HCT116 (cell line): ENCODE data around the gene GLRB. TPM values are rescaled to one million over a fixed set of nuclear protein-coding genes. Genes with fewer than 3 reads are reported as not detected.
A peak's percentile ranks its signal among the peaks of the same experiment; 100 is the strongest.
"Not testable (repeated sequence)": the region's sequence is repeated elsewhere in the genome, so short reads cannot be mapped to it uniquely, and the experiment has no call there.

Experiments used
- ATAC-seq: fragments of 200-7000 bp; cut with Tn5 transposase; 2 replicates; pipeline ENCODE4 v1.9.1; 2020; ENCODE audit warnings: mild to moderate bottlenecking, moderate library complexity
- BruUV-seq: library from RNA; stranded (reverse); fragments of 400-500 nt; replicated peaks from 2 replicates; lab custom pipeline; 2021; lab: Mats Ljungman, UMichigan
- CTCF ChIA-PET: fragments of 300-600 bp; sonication (Branson Sonifier 250); formaldehyde crosslinking; loops from one replicate; lab custom pipeline; 2021; ENCODE audit warnings: antibody characterized with exemption; lab: Charles Lee
- POLR2A ChIA-PET: fragments of 300-600, 350-600 bp; sonication (Branson Sonifier 250); formaldehyde crosslinking; loops from one replicate; lab custom pipeline; 2021; ENCODE audit warnings: antibody characterized with exemption; lab: Charles Lee
- RAD21 ChIA-PET, 2 experiments: fragments of 300-600 bp; sonication (Branson Sonifier 250); formaldehyde crosslinking; loops; one replicate each; lab custom pipeline; 2023; ENCODE audit warnings: low total read pairs in 2 of 2; ENCODE audit not compliant: uncharacterized antibody in 2 of 2, unreplicated experiment in 2 of 2, low non-redundant PET in 1 of 2; lab: Charles Lee
- DNase-seq: peaks from one replicate; pipeline ENCODE4 v3.0.0-alpha.2; 2010; ENCODE audit warnings: low read depth, low spot score
- H2AFZ ChIP-seq: fragments of 200-600 bp; shearing (Covaris generic), sonication (generic); 2 replicates; pipeline ENCODE4 v1.6.1; 2017; ENCODE audit warnings: low read depth, mixed run types, mixed read lengths, antibody characterized with exemption, low read length; ENCODE audit not compliant: poor library complexity, severe bottlenecking
- H3K27ac ChIP-seq: 2 replicates; pipeline ENCODE4 v1.5.1; 2012; ENCODE audit warnings: low read depth, low read length
- H3K27me3 ChIP-seq: fragments of 200-600 bp; sonication (generic); 2 replicates; pipeline ENCODE4 v1.6.1; 2016; ENCODE audit warnings: mixed run types, low read length, mixed read lengths; ENCODE audit not compliant: insufficient read depth
- H3K36me3 ChIP-seq, 2 experiments: fragments of 200-500 bp in 1 of 2; fragments of 200-600 bp in 1 of 2; sonication (Bioruptor generic) in 1 of 2; sonication (generic) in 1 of 2; 2 replicates each; pipeline versions ENCODE4 v1.5.1 to v1.6.1; 2014 to 2016; ENCODE audit warnings: low read length in 2 of 2, inconsistent platforms in 1 of 2, mixed read lengths in 1 of 2, mixed run types in 1 of 2; ENCODE audit not compliant: insufficient read depth in 2 of 2, control insufficient read depth in 1 of 2
- H3K4me1 ChIP-seq, 2 experiments: fragments of 200-600 bp in 1 of 2; sonication (generic) in 1 of 2; 2 replicates each; pipeline versions ENCODE4 v1.5.1 to v1.6.1; 2012 to 2017; ENCODE audit warnings: low read length in 2 of 2, inconsistent platforms in 1 of 2, mild to moderate bottlenecking in 1 of 2, mixed read lengths in 1 of 2, mixed run types in 1 of 2, moderate library complexity in 1 of 2; ENCODE audit not compliant: insufficient read depth in 2 of 2, control insufficient read depth in 1 of 2
- H3K4me2 ChIP-seq: fragments of 200-600 bp; sonication (generic); 2 replicates; pipeline ENCODE4 v1.6.1; 2017; ENCODE audit warnings: mixed run types, low read length, mixed read lengths
- H3K4me3 ChIP-seq, 2 experiments: fragments of 200-600 bp in 1 of 2; sonication (generic) in 1 of 2; replicated peaks in 1 of 2; 2 replicates each; pipeline ENCODE4 v1.5.1; 2011 to 2016; ENCODE audit warnings: low read length in 2 of 2, control low read depth in 1 of 2, low read depth in 1 of 2, mild to moderate bottlenecking in 1 of 2, mixed read lengths in 1 of 2, mixed run types in 1 of 2
- H3K79me2 ChIP-seq: fragments of 200-600 bp; sonication (generic); 2 replicates; pipeline ENCODE4 v1.6.1; 2017; ENCODE audit warnings: mild to moderate bottlenecking, mixed run types, low read length, moderate library complexity, mixed read lengths; ENCODE audit not compliant: insufficient read depth
- H3K9ac ChIP-seq: fragments of 200-600 bp; sonication (generic); 2 replicates; pipeline ENCODE4 v1.6.1; 2016; ENCODE audit warnings: low read length, mixed read lengths
- H3K9me2 ChIP-seq: fragments of 200-600 bp; sonication (generic), shearing (Covaris generic); 2 replicates; pipeline ENCODE4 v1.6.1; 2017; ENCODE audit warnings: mixed run types, mild to moderate bottlenecking, moderate library complexity; ENCODE audit not compliant: insufficient read depth
- H3K9me3 ChIP-seq, 2 experiments: fragments of 200-500 bp in 1 of 2; fragments of 200-600 bp in 1 of 2; sonication (Bioruptor generic) in 1 of 2; sonication (generic) in 1 of 2; 2 replicates each; pipeline ENCODE4 v1.6.1; 2014 to 2017; ENCODE audit warnings: low read length in 2 of 2, mixed read lengths in 2 of 2, inconsistent platforms in 1 of 2, low read depth in 1 of 2, mild to moderate bottlenecking in 1 of 2, mixed run types in 1 of 2, moderate library complexity in 1 of 2; ENCODE audit not compliant: control insufficient read depth in 1 of 2, insufficient read depth in 1 of 2
- H4K20me1 ChIP-seq: fragments of 200-600 bp; sonication (generic), shearing (Covaris generic); 2 replicates; pipeline ENCODE4 v1.6.1; 2017; ENCODE audit warnings: mixed run types, mild to moderate bottlenecking, moderate library complexity; ENCODE audit not compliant: insufficient read depth
- RAD21 ChIP-seq: IDR thresholded peaks from 2 replicates; pipeline ENCODE4 v1.6.1; 2012; ENCODE audit warnings: low read depth, mild to moderate bottlenecking
- ZFX ChIP-seq: fragments of 450-650 bp; IDR thresholded peaks from 2 replicates; pipeline ENCODE4 v1.6.1; 2017
- intact Hi-C: fragments of 100-400 bp; cut with micrococcal nuclease; formaldehyde crosslinking; loops from 2 replicates; pipeline ENCODE4 v1.10.0; 2022
- total RNA-seq: library from RNA; stranded (reverse); gene quantifications from one replicate; pipeline ENCODE4 v1.2.1, GENCODE V29; 2021; ENCODE audit not compliant: unreplicated experiment
- TF ChIP-seq, protein P1 (sequence below): IDR thresholded peaks from 2 replicates; pipeline ENCODE4 v1.6.1; 2012
- TF ChIP-seq, protein P2 (sequence below), 3 experiments: fragments of 200-600 bp in 1 of 3; sonication (generic) in 1 of 3; IDR thresholded peaks in 2 of 3; conservative IDR thresholded peaks in 1 of 3; 2 replicates each; pipeline ENCODE4 v1.5.1; 2012 to 2017; ENCODE audit warnings: low read depth in 2 of 3, low read length in 2 of 3, antibody characterized with exemption in 1 of 3, borderline replicate concordance in 1 of 3, control low read depth in 1 of 3, mild to moderate bottlenecking in 1 of 3, mixed read lengths in 1 of 3, mixed run types in 1 of 3, moderate library complexity in 1 of 3; ENCODE audit not compliant: insufficient read depth in 1 of 3

Gene GLRB
- total RNA-seq, 1 experiment from 2014 or later, result not detected

DNA sequence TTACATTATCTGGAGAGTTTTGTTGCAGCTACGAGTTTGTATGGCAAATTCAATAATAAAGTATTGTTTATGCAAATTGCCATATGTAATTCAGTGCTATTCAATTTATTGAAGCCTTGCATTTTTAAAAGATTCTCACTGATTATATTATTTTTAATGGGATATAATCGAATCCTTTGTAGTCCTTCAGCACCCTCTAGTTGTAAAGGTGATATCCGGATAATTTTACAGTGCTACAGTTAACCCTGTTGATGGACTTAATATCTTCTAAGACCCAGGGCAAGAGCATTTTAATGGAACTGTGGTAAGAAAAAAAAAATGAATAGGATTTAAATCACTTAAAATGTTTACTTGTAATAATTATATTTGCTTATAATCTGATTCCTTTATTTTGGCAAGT is 96.1 kb downstream of the GLRB start:
- H3K9ac ChIP-seq, result no peak overlapping the region
- no peaks in the 10 kb centered on the region for H3K79me2 ChIP-seq
- DNase-seq (peak; percentile 10), ATAC-seq (peak; percentile 50; the same call in 1 of the 2 replicates)
- RAD21 ChIA-PET, result no interaction called here
- BruUV-seq, result no TSS peak
- no peak overlapping the region for H3K4me3 ChIP-seq
- peak overlapping the region; percentile 66 for H2AFZ ChIP-seq
- POLR2A ChIA-PET, result no interaction called here
- intact Hi-C loops, result no loop called here
- H3K4me1 ChIP-seq, result no peaks in the 10 kb centered on the region
- no peaks in the 10 kb centered on the region for H3K36me3 ChIP-seq
- no peaks in the 10 kb centered on the region for H3K9me2 ChIP-seq
- no peaks in the 10 kb centered on the region for H3K9me3 ChIP-seq
- H3K27me3 ChIP-seq, result no peaks in the 10 kb centered on the region
- H3K27ac ChIP-seq, result no peak overlapping the region
- H4K20me1 ChIP-seq, result no peaks in the 10 kb centered on the region
- no peak overlapping the region for H3K4me2 ChIP-seq
- CTCF ChIA-PET, result interaction anchor here (1.4 kb wide), 1 partner anchor 696 kb away, joined by 4 read pairs; no protein-coding TSS in a partner anchor
- TF ChIP-seq, protein P1, sequence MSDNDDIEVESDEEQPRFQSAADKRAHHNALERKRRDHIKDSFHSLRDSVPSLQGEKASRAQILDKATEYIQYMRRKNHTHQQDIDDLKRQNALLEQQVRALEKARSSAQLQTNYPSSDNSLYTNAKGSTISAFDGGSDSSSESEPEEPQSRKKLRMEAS, result no peak
- TF ChIP-seq, protein P2, sequence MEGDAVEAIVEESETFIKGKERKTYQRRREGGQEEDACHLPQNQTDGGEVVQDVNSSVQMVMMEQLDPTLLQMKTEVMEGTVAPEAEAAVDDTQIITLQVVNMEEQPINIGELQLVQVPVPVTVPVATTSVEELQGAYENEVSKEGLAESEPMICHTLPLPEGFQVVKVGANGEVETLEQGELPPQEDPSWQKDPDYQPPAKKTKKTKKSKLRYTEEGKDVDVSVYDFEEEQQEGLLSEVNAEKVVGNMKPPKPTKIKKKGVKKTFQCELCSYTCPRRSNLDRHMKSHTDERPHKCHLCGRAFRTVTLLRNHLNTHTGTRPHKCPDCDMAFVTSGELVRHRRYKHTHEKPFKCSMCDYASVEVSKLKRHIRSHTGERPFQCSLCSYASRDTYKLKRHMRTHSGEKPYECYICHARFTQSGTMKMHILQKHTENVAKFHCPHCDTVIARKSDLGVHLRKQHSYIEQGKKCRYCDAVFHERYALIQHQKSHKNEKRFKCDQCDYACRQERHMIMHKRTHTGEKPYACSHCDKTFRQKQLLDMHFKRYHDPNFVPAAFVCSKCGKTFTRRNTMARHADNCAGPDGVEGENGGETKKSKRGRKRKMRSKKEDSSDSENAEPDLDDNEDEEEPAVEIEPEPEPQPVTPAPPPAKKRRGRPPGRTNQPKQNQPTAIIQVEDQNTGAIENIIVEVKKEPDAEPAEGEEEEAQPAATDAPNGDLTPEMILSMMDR (IDR thresholded peaks at IDR 0.05 in 2 of 3, conservative IDR thresholded peaks at IDR 0.05 in 1 of 3; ENCODE audit: borderline replicate concordance in 1 of 3, insufficient read depth in 1 of 3, low read depth in 2 of 3, low read length in 2 of 3), result peak in 2 of 3 experiments; percentile 26 to 45; a peak in 2 of 6 replicates
- TF ChIP-seq RAD21 (peak; percentile 66), ZFX (no peak)

DNA sequence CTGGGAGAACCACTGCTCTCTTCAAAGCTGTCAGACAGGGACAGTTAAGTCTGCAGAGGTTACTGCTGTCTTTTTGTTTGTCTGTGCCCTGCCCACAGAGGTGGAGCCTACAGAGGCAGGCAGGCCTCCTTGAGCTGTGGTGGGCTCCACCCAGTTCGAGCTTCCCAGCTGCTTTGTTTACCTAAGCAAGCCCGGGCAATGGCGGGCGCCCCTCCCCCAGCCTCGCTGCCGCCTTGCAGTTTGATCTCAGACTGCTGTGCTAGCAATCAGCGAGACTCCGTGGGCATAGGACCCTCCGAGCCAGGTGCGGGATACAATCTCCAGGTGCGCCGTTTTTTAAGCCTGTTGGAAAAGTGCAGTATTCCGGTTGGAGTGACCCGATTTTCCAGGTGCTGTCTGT is 104.3 kb downstream of the GLRB start:
- RAD21 ChIA-PET, DNase-seq, POLR2A ChIA-PET, BruUV-seq, H3K79me2 ChIP-seq, H3K27me3 ChIP-seq, ATAC-seq, intact Hi-C loops, H3K9me2 ChIP-seq, H3K27ac ChIP-seq, H2AFZ ChIP-seq, H3K4me1 ChIP-seq, H3K4me2 ChIP-seq, H3K9me3 ChIP-seq, CTCF ChIA-PET, H3K4me3 ChIP-seq, H3K36me3 ChIP-seq, H4K20me1 ChIP-seq, H3K9ac ChIP-seq: not testable (repeated sequence)
